ENCODE measurements around the gene SRRM4. TPM values are rescaled to one million over a fixed set of nuclear protein-coding genes. Genes with fewer than 3 reads are reported as not detected.

The SRRM4 gene
- total and polyA plus RNA-seq, 8 donors, result 0.05 to 2.6 (median 0.22) TPM; not detected in 2

- TF ChIP-seq POLR2AphosphoS5 (IDR thresholded peaks at IDR 0.05) (no peak), POLR2A (IDR thresholded peaks at IDR 0.05) (no peak), CTCF (IDR thresholded peaks at IDR 0.05) (no peak), EP300 (IDR thresholded peaks at IDR 0.05) (no peak)
- Histone ChIP-seq H3K4me3 (no peak overlapping the region), H3K27me3 (peaks cover 0 to 14% (median 0%) of the 10 kb centered on the region in 3 donors), H3K9me3 (no peaks in the 10 kb centered on the region), H3K27ac (no peak overlapping the region), H3K36me3 (no peaks in the 10 kb centered on the region), H3K4me1 (peaks cover 0 to 3% (median 0%) of the 10 kb centered on the region in 4 donors)
- DNase-seq, result peak in 1 of 2 donors; percentile 23
- WGBS, 5 donors, result 15 to 26% (median 17%) methylated on average over 6 of the region's 6 CpGs
- intact Hi-C loops (cut with DNase I; ENCODE audit: low total_unique reads), result no loop called here
Measured at GRCh38 chr12:119072440-119072839, 91.1 kb downstream of the SRRM4 start.

- H3K9me3 ChIP-seq, result no peaks in the 10 kb centered on the region
- H3K27me3 ChIP-seq, result peaks cover 0 to 3% (median 0%) of the 10 kb centered on the region in 3 donors
- 50 to 90% (median 69%) methylated on average over 3 of the region's 3 CpGs for WGBS, 5 donors
- TF ChIP-seq EP300 (IDR thresholded peaks at IDR 0.05), result no peak
- TF ChIP-seq CTCF (IDR thresholded peaks at IDR 0.05), result no peak
- no peak for TF ChIP-seq POLR2A (IDR thresholded peaks at IDR 0.05)
- no peak for TF ChIP-seq POLR2AphosphoS5 (IDR thresholded peaks at IDR 0.05)
- intact Hi-C loops (cut with DNase I; ENCODE audit: low total_unique reads), result no loop called here
- H3K36me3 ChIP-seq, result no peaks in the 10 kb centered on the region
- H3K27ac ChIP-seq, result no peak overlapping the region
- no peak for DNase-seq
- no peaks in the 10 kb centered on the region for H3K4me1 ChIP-seq
- no peak overlapping the region for H3K4me3 ChIP-seq
Measured at GRCh38 chr12:119075222-119075787, 94.0 kb downstream of the SRRM4 start.

- Histone ChIP-seq H3K27ac (no peak overlapping the region), H3K27me3 (peaks cover 0 to under 1% (median 0%) of the 10 kb centered on the region in 3 donors), H3K36me3 (no peaks in the 10 kb centered on the region), H3K4me3 (no peak overlapping the region), H3K4me1 (no peaks in the 10 kb centered on the region), H3K9me3 (no peaks in the 10 kb centered on the region)
- 91 to 100% (median 97%) methylated on average over 2 of the region's 2 CpGs for WGBS, 5 donors
- intact Hi-C loops (cut with DNase I; ENCODE audit: low total_unique reads), result no loop called here
- DNase-seq, result no peak
- TF ChIP-seq EP300 (IDR thresholded peaks at IDR 0.05), result no peak
- no peak for TF ChIP-seq POLR2AphosphoS5 (IDR thresholded peaks at IDR 0.05)
- TF ChIP-seq CTCF (IDR thresholded peaks at IDR 0.05), result no peak
- TF ChIP-seq POLR2A (IDR thresholded peaks at IDR 0.05), result no peak
Measured at GRCh38 chr12:119075918-119076317, 94.6 kb downstream of the SRRM4 start.

- Histone ChIP-seq H3K9me3 (no peaks in the 10 kb centered on the region), H3K27me3 (peaks cover 0 to 16% (median 0%) of the 10 kb centered on the region in 3 donors), H3K4me3 (no peak overlapping the region), H3K27ac (no peak overlapping the region), H3K36me3 (no peaks in the 10 kb centered on the region), H3K4me1 (no peaks in the 10 kb centered on the region)
- TF ChIP-seq EP300 (IDR thresholded peaks at IDR 0.05), result no peak
- TF ChIP-seq POLR2AphosphoS5 (IDR thresholded peaks at IDR 0.05), result no peak
- no peak for TF ChIP-seq POLR2A (IDR thresholded peaks at IDR 0.05)
- TF ChIP-seq CTCF (IDR thresholded peaks at IDR 0.05), result no peak
- WGBS, 5 donors, result 79 to 87% (median 82%) methylated on average over 8 of the region's 8 CpGs
- intact Hi-C loops (cut with DNase I; ENCODE audit: low total_unique reads), result no loop called here
- DNase-seq, result no peak
Measured at GRCh38 chr12:119079530-119079929, 98.2 kb downstream of the SRRM4 start.
